Measurements from ENCODE around the gene ARL13A. TPM values are rescaled to one million over a fixed set of nuclear protein-coding genes. Genes with fewer than 3 reads are reported as not detected.
"Not testable (repeated sequence)": the region's sequence is repeated elsewhere in the genome, so short reads cannot be mapped to it uniquely, and the experiment has no call there.

Gene ARL13A
- polyA plus RNA-seq (ENCODE audit: insufficient read length in 4 of 4): under 1 TPM; 0.18 to 0.40 (median 0.29) TPM

DNA sequence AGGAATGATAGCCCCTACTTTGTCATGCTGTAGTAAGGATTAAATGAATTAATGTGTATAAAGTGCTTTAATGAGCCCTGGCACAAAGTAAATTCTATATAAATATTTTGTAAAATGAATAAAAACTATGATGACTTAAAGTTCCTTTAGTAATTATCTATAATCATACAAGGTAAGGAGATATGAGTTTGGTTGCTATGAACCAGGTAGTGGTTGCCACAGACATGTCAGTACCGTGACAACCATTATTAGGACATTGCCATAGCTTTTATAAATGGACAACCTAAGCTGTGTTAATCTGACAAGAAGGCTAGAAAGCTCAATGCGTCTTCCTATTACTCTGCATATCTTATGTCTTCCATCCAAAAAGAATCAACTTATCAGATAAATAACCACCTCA is at the start of gene ARL13A:
Gene ARL13A (plus strand): TSS at position 301 of the 400 bp plus-strand sequence. CDS start 3,982 bp downstream, outside the sequence.
- DNase-seq (ENCODE audit: low read depth in 4 of 4, low spot score in 3 of 4): no peak

- DNase-seq (ENCODE audit: low read depth in 4 of 4, low spot score in 3 of 4): no peak
Measured at GRCh38 chrX:100924375-100924774, 45.1 kb upstream of the ARL13A start.

- no peak for DNase-seq (ENCODE audit: low read depth in 4 of 4, low spot score in 3 of 4)
Measured at GRCh38 chrX:100926453-100926852, 43.1 kb upstream of the ARL13A start.

- peak in 2 of 4 donors; percentile 5 to 8 for DNase-seq (ENCODE audit: low read depth in 4 of 4, low spot score in 3 of 4)
Measured at GRCh38 chrX:100928660-100929613, 40.6 kb upstream of the ARL13A start, which contains the start of gene XKRX. XKRX (minus strand) TSS chrX:100928917; CDS start chrX:100928304, 613 bp downstream.

GRCh38 chrX:100931218-100931924 is 38.1 kb upstream of the ARL13A start:
- DNase-seq (ENCODE audit: low read depth in 4 of 4, low spot score in 3 of 4): no peak

- no peak for DNase-seq (ENCODE audit: low read depth in 4 of 4, low spot score in 3 of 4)
Measured at GRCh38 chrX:100931925-100932285, 37.6 kb upstream of the ARL13A start.

GRCh38 chrX:100935767-100936166 is 33.7 kb upstream of the ARL13A start:
- no peak for DNase-seq (ENCODE audit: low read depth in 4 of 4, low spot score in 3 of 4)

DNA sequence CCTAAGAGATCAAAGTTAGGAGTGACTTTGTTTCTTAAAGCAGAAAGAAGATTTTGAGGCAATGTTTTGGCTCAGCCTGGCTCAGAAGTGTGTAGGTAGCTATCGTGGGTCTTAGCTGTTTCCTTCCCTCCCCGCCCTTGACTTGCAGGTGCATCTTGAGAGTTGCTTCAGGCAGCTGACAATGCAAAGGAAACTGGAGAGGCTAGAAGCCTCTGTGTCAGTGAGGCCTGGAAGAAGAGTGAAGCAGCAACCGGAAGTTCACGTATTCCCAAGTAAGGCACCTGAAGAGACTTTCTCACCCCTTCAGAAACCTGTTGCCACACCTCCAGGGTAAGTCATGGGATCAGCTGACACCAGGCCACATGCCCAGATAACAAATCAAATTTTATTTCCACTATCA is 30.2 kb upstream of the ARL13A start:
- DNase-seq (ENCODE audit: low read depth in 4 of 4, low spot score in 3 of 4): no peak

DNA sequence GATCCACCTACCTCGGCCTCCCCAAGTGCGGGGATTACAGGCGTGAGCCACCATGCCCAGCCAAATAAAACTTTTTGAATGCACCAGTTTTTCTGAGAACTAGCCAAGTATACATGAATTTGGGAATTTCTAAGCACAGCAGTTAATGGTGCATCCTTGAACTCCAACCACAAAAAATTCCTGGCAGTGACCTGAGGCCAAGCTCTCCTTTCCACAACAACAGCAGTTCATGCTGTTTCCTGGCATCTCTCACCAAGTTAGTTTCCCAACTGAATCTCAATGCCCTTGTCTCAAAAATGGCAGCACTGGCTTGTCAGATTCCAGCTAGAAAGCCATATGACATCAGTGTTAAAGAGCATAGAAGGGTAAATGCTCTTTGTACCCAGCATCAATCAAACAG is 24.9 kb upstream of the ARL13A start:
- DNase-seq (ENCODE audit: low read depth in 4 of 4, low spot score in 3 of 4): no peak

DNA sequence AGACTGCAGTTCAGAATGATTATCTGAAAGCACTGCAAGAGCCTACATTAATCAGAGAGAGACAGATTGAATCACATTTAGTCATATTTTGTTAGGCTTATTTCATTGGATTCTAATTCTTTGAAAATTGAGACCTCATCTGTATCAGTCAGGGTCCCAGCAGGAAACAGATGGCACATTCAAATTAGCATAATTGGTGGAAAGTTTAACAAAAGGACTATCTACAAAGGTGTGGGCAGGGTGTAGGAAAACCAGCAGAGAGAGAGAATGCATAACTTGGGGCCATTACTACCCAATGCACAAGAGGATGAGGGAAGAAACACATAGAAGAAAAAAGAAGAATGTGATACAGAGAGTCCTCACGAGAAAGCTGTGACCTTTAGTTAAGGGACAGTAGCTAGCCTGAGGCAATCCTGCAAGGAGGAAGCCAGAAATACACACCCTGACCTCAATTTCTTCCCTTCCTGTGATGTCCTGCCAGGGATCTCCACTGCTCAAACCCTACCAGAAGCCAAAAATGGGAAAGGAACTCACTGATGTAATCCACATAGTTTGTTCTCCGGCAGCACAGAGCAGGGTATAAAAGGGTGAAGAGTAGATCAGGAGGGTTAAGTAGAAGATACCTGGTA is 23.1 kb upstream of the ARL13A start:
- no peak for DNase-seq (ENCODE audit: low read depth in 4 of 4, low spot score in 3 of 4)

DNA sequence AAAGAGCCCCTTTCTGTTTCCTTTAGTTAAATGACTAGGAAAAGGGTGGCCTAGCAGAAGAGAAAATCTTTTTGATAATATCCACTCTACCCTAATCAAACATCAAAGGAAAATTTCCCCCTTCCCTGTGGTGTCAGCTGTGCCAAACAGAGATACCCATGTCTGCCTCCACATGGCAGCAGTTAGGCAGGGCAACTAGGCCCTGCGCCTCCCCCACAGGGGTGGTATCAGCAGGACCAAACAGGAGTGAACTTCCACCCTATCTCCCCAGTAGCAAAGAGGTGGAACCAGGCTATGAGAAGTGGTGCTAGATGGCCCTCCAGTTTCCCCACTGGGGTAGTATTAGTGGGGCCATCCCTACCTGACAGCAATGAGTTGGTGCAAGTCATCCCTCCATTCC is 21.0 kb upstream of the ARL13A start:
- DNase-seq (ENCODE audit: low read depth in 4 of 4, low spot score in 3 of 4): no peak

- no peak for DNase-seq (ENCODE audit: low read depth in 4 of 4, low spot score in 3 of 4)
Measured at GRCh38 chrX:100962811-100963210, 6.7 kb upstream of the ARL13A start.

GRCh38 chrX:100964362-100964761 is 5.1 kb upstream of the ARL13A start:
- DNase-seq (ENCODE audit: low read depth in 4 of 4, low spot score in 3 of 4): no peak

DNA sequence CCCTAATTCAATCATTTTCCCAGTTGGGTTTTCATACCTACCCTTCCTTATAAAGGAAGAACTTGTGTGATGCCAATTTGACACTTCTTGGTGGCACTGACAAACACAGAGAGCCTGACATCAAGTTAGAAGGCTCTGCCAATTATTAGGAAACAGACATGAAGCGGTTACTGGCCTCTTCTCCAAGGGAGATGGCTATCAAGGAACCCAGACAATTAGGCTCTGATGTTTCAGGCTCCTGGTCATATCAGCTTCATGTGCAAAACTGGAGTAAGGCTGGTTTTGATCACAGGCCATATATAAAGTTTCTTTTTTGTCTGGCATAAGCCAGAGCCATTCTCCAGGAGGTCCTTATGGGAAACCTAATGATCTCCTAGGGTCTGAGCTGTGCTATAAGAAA is 428 bp downstream of the ARL13A start:
- no peak for DNase-seq (ENCODE audit: low read depth in 4 of 4, low spot score in 3 of 4)

- DNase-seq (ENCODE audit: low read depth in 4 of 4, low spot score in 3 of 4): no peak
Measured at GRCh38 chrX:100973411-100973810, 3.9 kb downstream of the ARL13A start.

- DNase-seq (ENCODE audit: low read depth in 4 of 4, low spot score in 3 of 4): no peak
Measured at GRCh38 chrX:100975212-100975611, 5.7 kb downstream of the ARL13A start.

DNA sequence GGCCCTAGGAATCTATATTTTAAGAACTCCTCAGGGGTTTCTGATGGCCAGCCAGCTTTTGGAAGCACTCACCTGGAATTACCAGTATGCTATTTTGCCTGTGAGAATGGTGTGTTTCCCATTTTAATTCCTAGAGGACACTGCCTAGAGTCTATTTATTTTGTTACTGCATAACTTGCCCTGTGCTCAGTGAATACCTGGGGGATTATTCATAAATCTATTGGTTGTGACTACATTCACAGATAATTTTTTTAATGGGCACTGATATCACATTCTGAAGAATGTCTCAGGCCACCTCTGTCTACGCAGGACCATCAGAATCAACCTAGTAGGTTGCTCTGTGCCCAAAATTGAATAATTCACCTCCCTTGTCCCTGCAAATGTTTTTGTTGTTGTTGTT is 6.7 kb downstream of the ARL13A start:
- DNase-seq (ENCODE audit: low read depth in 4 of 4, low spot score in 3 of 4): no peak

DNA sequence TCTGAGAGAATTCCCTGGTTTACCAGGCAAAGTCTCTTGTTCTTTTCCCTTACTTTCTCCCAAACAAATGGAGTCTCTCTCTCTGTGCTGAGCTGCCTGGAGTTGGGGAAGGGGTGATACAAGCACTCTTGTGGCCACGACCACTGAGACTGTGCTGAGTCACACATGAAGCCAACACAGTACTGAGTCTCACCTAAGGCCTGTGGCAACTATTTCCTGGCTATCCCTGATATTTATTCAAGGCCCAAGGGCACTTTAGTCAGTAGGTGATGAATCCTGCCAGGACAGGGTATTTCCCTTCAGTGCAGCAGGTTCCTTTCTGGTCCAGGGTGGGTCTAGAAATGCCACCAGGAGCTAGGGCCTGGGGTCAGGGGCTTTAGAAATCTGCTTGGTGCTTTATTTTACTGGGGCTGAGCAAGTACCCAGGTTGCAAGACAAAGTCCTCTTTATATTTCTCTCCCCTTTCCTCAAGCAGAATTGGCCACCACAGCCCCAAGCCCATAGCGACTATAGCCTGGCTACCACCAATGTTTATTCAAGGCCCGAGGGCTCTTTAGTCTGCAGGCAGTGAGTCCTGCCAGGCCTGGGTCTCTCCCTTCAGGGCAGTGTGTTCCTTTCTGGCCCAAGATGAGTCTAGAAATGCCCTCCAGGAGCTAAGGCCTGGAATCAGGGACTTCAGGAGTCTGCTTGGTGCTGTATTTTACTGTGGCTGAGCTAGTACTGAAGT is 10.5 kb downstream of the ARL13A start:
- DNase-seq (ENCODE audit: low read depth in 4 of 4, low spot score in 3 of 4): no peak

- DNase-seq (ENCODE audit: low read depth in 4 of 4, low spot score in 3 of 4): no peak
Measured at GRCh38 chrX:100980608-100981497, 11.3 kb downstream of the ARL13A start.

DNA sequence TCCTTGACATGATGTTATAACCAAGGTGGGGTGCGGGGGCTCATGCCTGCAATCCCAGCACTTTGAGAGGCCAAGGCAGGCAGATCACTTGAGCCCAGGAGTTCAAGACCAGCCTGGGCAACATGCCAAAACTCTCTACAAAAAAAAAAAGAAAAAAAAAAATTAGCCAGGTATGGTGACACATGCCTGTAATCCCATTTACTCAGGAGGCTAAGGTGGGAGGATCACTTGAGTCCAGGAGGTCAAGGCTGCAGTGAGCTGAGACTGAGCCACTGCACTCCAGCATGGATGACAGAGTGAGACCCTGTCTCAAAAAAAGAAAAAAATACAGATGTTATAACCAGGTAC is 12.0 kb downstream of the ARL13A start:
- DNase-seq (ENCODE audit: low read depth in 4 of 4, low spot score in 3 of 4): not testable (repeated sequence)
